GM12878 (cell line): ENCODE data around the gene STT3B. TPM values are rescaled to one million over a fixed set of nuclear protein-coding genes. Genes with fewer than 3 reads are reported as not detected.
A peak's percentile ranks its signal among the peaks of the same experiment; 100 is the strongest.

Source experiments
- ATAC-seq: fragments of 200-7000 bp; cut with Tn5 transposase; 3 replicates; pipeline ENCODE4 v1.9.1; 2020; ENCODE audit warnings: mild to moderate bottlenecking, moderate library complexity
- BruUV-seq: library from RNA; stranded (reverse); fragments of 400-500 nt; replicated peaks from 2 replicates; lab custom pipeline; 2021; lab: Mats Ljungman, UMichigan
- CTCF ChIA-PET: fragments of 300-600 bp; sonication (Branson Sonifier 250); formaldehyde crosslinking; extraction: SDS; loops from one replicate; lab custom pipeline; 2021; ENCODE audit warnings: inconsistent platforms; lab: Yijun Ruan, JAX
- POLR2A ChIA-PET: fragments of 350-600 bp; formaldehyde crosslinking; extraction: SDS; loops from one replicate; lab custom pipeline; 2021; ENCODE audit warnings: inconsistent platforms; lab: Charles Lee
- RAD21 ChIA-PET: fragments of 300-600 bp; sonication (Branson Sonifier 250); formaldehyde crosslinking; loops from one replicate; lab custom pipeline; 2023; ENCODE audit warnings: antibody characterized with exemption; ENCODE audit not compliant: unreplicated experiment; lab: Charles Lee
- SMC1A ChIA-PET: fragments of 300-600 bp; sonication (Branson Sonifier 250); formaldehyde crosslinking; loops from one replicate; lab custom pipeline; 2023; ENCODE audit not compliant: unreplicated experiment, uncharacterized antibody; lab: Charles Lee
- DNase-seq: peaks from one replicate; pipeline ENCODE4 v3.0.0-alpha.2; 2011; ENCODE audit warnings: low read depth, low spot score
- FAIRE-seq: peaks from 3 replicates; lab custom pipeline; 2011; peaks lifted over from hg19 to GRCh38; lab: Jason Lieb, UNC
- H2AFZ ChIP-seq: 2 replicates; pipeline ENCODE4 v1.6.0; 2011; ENCODE audit warnings: low read depth, low read length, control low read depth; ENCODE audit not compliant: control insufficient read depth
- H3K27ac ChIP-seq: 2 replicates; pipeline ENCODE4 v1.5.1; 2011; ENCODE audit warnings: control low read depth; ENCODE audit not compliant: control insufficient read depth, insufficient read depth
- H3K27me3 ChIP-seq, 2 experiments: replicated peaks in 1 of 2; 2 replicates each; pipeline versions ENCODE4 v1.6.0 to v1.6.1; 2011; ENCODE audit warnings: low read length in 1 of 2; ENCODE audit not compliant: control insufficient read depth in 2 of 2, insufficient read depth in 2 of 2
- H3K36me3 ChIP-seq, 2 experiments: 2 replicates each; pipeline ENCODE4 v1.5.1; 2011; ENCODE audit warnings: low read length in 1 of 2; ENCODE audit not compliant: control insufficient read depth in 2 of 2, insufficient read depth in 2 of 2
- H3K4me1 ChIP-seq: 2 replicates; pipeline ENCODE4 v1.6.1; 2011; ENCODE audit warnings: mild to moderate bottlenecking, low read length, moderate library complexity, mixed read lengths; ENCODE audit not compliant: control insufficient read depth, insufficient read depth
- H3K4me2 ChIP-seq: 2 replicates; pipeline ENCODE4 v1.6.0; 2011; ENCODE audit warnings: control low read depth; ENCODE audit not compliant: control insufficient read depth, insufficient read depth
- H3K4me3 ChIP-seq: fragments of 200-600 bp; sonication (generic); 2 replicates; pipeline ENCODE4 v1.5.1; 2016
- H3K79me2 ChIP-seq: 2 replicates; pipeline ENCODE4 v1.6.0; 2011; ENCODE audit warnings: low read length; ENCODE audit not compliant: control insufficient read depth, insufficient read depth
- H3K9ac ChIP-seq: 2 replicates; pipeline ENCODE4 v1.8.0; 2011; ENCODE audit warnings: low read length, control low read depth, mixed read lengths; ENCODE audit not compliant: control insufficient read depth, insufficient read depth
- H3K9me3 ChIP-seq: replicated peaks from 3 replicates; pipeline ENCODE4 v1.5.1; 2011; ENCODE audit warnings: mild to moderate bottlenecking, low read length; ENCODE audit not compliant: control insufficient read depth, insufficient read depth
- H4K20me1 ChIP-seq: 2 replicates; pipeline ENCODE4 v1.6.0; 2011; ENCODE audit not compliant: control insufficient read depth, insufficient read depth
- CBX5 ChIP-seq: sonication (generic); IDR thresholded peaks from 2 replicates; pipeline ENCODE4 v1.6.1; 2016; ENCODE audit warnings: low read depth, moderate library complexity, mild to moderate bottlenecking, inconsistent platforms
- IKZF2 ChIP-seq, 2 experiments: fragments of 450-650 bp; IDR thresholded peaks; 2 replicates each; pipeline ENCODE4 v1.6.1; 2017; ENCODE audit warnings: mild to moderate bottlenecking in 2 of 2, moderate library complexity in 2 of 2
- RELA ChIP-seq: fragments of 450-650 bp; IDR thresholded peaks from 2 replicates; pipeline ENCODE4 v1.8.0; 2014; ENCODE audit warnings: borderline replicate concordance; ENCODE audit not compliant: partially characterized antibody
- RELB ChIP-seq: fragments of 450-650 bp; IDR thresholded peaks from 2 replicates; pipeline ENCODE4 v1.6.1; 2017; ENCODE audit warnings: low read depth, mild to moderate bottlenecking, moderate library complexity
- RUNX3 ChIP-seq: IDR thresholded peaks from 2 replicates; pipeline ENCODE4 v1.6.1; 2012; ENCODE audit warnings: low read length, inconsistent platforms
- WGBS: methylation state at CpG from one replicate; pipeline ENCODE4 v1.1.6; 2016; ENCODE audit warnings: low lambda C conversion rate; ENCODE audit not compliant: insufficient replicate concordance, insufficient coverage; ENCODE audit errors: missing lambda C conversion rate; 5-methylcytosine and 5-hydroxymethylcytosine counted together
- in situ Hi-C: fragments of 300-500 bp; cut with MboI; formaldehyde crosslinking; loops from 9 replicates; pipeline ENCODE4 v1.14.3; 2018; ENCODE audit warnings: mixed read lengths
- intact Hi-C: fragments of 100-400 bp; cut with micrococcal nuclease; formaldehyde crosslinking; loops from one replicate; pipeline ENCODE4 v1.14.2; 2022; ENCODE audit not compliant: unreplicated experiment
- polyA plus RNA-seq, 11 experiments: library from polyadenylated mRNA; depleted of rRNA in 4 of 11; unstranded in 6 of 11; stranded (reverse) in 5 of 11; fragments of >200 nt; fragmentation: Nextera tagmentation in 4 of 11; fragmentation: Illumina TruSeq in 1 of 11; extraction: Ambion mirVana in 4 of 11; extraction: Trizol in 1 of 11; gene quantifications; 1 replicate in 1 of 11; 2 replicates in 10 of 11; pipeline versions ENCODE4 v1.2.1 to v1.2.3, GENCODE V29; 2011 to 2016; ENCODE audit warnings: inconsistent platforms in 2 of 11, missing spikeins in 2 of 11, low read depth in 1 of 11
- total RNA-seq, 4 experiments: library from RNA; depleted of rRNA in 3 of 4; stranded (reverse); fragments of >200 nt in 3 of 4; fragmentation: Illumina TruSeq in 1 of 4; extraction: Trizol in 1 of 4; gene quantifications; 2 replicates each; pipeline versions ENCODE4 v1.2.1 to v1.2.3, GENCODE V29; 2013 to 2021
- TF ChIP-seq, protein P1 (sequence below): fragments of 450-650 bp; IDR thresholded peaks from 2 replicates; pipeline ENCODE4 v1.6.1; 2016; ENCODE audit warnings: mild to moderate bottlenecking

STT3B gene
- total and polyA plus RNA-seq, 10 of the 15 experiments (the other 5 are each of a cell fraction or from before 2014, with no cell fraction given) = 19.9 to 208 (median 79.6) TPM

GRCh38 chr3:31559872-31560534 lies 27.3 kb downstream of the STT3B start:
- no peak for FAIRE-seq
- ChIA-PET SMC1A (interaction anchor here (1.0 to 3.0 kb wide), 2 partner anchors 9 to 14 kb away, joined by 3 to 12 read pairs; no protein-coding TSS in a partner anchor), POLR2A (no interaction called here), CTCF (no interaction called here), RAD21 (no interaction called here)
- ATAC-seq = peak; percentile 58
- no peak overlapping the region for H3K27ac ChIP-seq
- H3K9me3 ChIP-seq = peaks cover 17% of the 10 kb centered on the region
- no peaks in the 10 kb centered on the region for H3K36me3 ChIP-seq
- H3K4me2 ChIP-seq = 0 out of 2 replicates have a peak overlapping the region, but pooled peaks have one; percentile 22
- H3K27me3 ChIP-seq = no peaks in the 10 kb centered on the region
- intact Hi-C loops = loop anchor here (5.0 kb wide), 1 partner anchor 57 kb away; no protein-coding TSS in a partner anchor
- WGBS = 76% methylated on average over 2 of the region's 2 CpGs
- no TSS peak for BruUV-seq
- H3K79me2 ChIP-seq = peaks cover 98% of the 10 kb centered on the region
- H3K4me3 ChIP-seq = no peak overlapping the region
- TF ChIP-seq, protein P1, sequence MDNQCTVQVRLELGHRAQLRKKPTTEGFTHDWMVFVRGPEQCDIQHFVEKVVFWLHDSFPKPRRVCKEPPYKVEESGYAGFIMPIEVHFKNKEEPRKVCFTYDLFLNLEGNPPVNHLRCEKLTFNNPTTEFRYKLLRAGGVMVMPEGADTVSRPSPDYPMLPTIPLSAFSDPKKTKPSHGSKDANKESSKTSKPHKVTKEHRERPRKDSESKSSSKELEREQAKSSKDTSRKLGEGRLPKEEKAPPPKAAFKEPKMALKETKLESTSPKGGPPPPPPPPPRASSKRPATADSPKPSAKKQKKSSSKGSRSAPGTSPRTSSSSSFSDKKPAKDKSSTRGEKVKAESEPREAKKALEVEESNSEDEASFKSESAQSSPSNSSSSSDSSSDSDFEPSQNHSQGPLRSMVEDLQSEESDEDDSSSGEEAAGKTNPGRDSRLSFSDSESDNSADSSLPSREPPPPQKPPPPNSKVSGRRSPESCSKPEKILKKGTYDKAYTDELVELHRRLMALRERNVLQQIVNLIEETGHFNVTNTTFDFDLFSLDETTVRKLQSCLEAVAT = 0 out of 2 replicates have a peak, but pooled peaks have one; percentile 46
- TF ChIP-seq RELA = no peak
- TF ChIP-seq RUNX3 = peak; percentile 58
- TF ChIP-seq CBX5 = peak; percentile 63; the same call in 1 of the 2 replicates
- no peak for TF ChIP-seq RELB
- TF ChIP-seq IKZF2 (IDR thresholded peaks at IDR 0.05) = 0 out of 4 replicates have a peak, but pooled peaks of 1 of the 2 experiments have one; percentile 20
- H2AFZ ChIP-seq = no peak overlapping the region
- in situ Hi-C loops = no loop called here
- no peak overlapping the region for H3K9ac ChIP-seq
- no peaks in the 10 kb centered on the region; the same call in 1 of the 2 replicates for H3K4me1 ChIP-seq
- H4K20me1 ChIP-seq = no peaks in the 10 kb centered on the region
- no peak for DNase-seq
